ENCODE measurements around the gene SLC25A45. TPM values are rescaled to one million over a fixed set of nuclear protein-coding genes. Genes with fewer than 3 reads are reported as not detected.
A peak's percentile ranks its signal among the peaks of the same experiment; 100 is the strongest.

The SLC25A45 gene
- total RNA-seq, 1 donor = 4.3 TPM

DNA sequence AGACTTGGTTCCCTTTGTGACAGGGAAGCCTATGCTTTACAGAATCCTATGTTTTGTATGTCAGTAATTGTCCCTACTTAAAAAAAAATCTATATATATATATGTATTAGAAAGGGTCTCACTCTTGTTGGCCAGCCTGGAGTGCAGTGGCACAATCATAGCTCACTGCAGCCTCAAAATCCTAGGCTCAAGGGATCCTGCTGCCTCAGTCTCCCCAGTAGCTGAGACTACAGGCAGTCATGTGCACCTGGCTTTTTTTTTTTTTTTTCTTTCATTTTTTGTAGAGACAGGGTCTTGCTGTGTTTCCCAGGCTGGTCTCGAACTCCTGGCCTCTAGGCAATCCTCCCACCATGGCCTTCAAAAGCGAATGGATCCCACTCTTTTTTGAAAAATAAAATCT, 38.1 kb upstream of the SLC25A45 start:
- TF ChIP-seq CTCF (IDR thresholded peaks at IDR 0.05; ENCODE audit: extremely low read depth, low read depth, low read length) = no peak
- Histone ChIP-seq H3K79me2 (ENCODE audit: insufficient read depth, low read length) (peaks cover 84% of the 10 kb centered on the region), H3K4me3 (ENCODE audit: insufficient read depth, low read length) (peak overlapping the region; percentile 14), H4K20me1 (ENCODE audit: insufficient read depth, low read length) (peaks cover 30% of the 10 kb centered on the region), H3K27ac (ENCODE audit: low read depth, low read length) (peak overlapping the region; percentile 100), H2AFZ (ENCODE audit: low read length) (no peak overlapping the region), H3K4me1 (ENCODE audit: insufficient read depth, low read length) (peaks cover 59% of the 10 kb centered on the region), H3K27me3 (ENCODE audit: insufficient read depth, low read length) (no peaks in the 10 kb centered on the region), H3K4me2 (ENCODE audit: insufficient read depth, low read length) (peak overlapping the region; percentile 84), H3K9me3 (ENCODE audit: low read depth, low read length) (no peaks in the 10 kb centered on the region), H3K36me3 (ENCODE audit: insufficient read depth, low read length) (peaks cover 23% of the 10 kb centered on the region)
- no peak for DNase-seq (ENCODE audit: insufficient read length, low spot score, missing footprints)

DNA sequence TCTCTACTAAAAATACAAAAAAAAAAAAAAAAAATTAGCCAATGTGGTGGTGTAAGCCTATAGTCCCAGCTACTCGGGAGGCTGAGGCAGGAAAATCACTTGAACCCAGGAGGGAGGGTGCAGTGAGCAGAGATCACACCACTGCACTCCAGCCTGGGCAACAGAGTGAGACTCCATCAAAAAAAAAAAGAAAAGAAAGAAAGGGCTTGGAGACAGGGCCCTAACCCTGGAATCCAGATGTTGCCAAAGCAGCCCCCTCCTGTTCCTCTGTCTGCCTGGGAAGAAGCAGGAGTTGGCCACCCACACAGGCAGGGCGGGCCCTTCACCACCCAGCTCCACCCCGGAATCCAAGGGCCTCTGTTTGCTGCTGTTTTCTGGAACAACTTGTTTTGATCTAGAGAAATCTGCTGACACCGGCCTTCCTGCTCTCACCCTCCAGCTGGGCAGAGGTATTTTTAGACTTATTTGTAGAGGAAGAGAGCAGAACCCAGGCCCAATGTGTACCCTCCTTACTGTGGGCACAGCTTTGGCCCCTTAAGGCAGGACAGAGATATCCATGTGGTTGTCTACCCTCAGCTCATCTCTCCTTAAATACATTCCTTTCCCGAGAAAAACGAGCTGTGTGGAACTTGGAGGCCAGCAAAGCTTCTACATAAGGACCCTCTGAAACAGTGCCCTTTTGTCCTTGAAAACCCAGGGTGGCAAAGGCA, 37.5 kb upstream of the SLC25A45 start:
- DNase-seq (ENCODE audit: insufficient read length, low spot score, missing footprints) = peak; percentile 95
- Histone ChIP-seq H3K36me3 (ENCODE audit: insufficient read depth, low read length) (peaks cover 17% of the 10 kb centered on the region), H3K4me1 (ENCODE audit: insufficient read depth, low read length) (peaks cover 59% of the 10 kb centered on the region), H4K20me1 (ENCODE audit: insufficient read depth, low read length) (peaks cover 24% of the 10 kb centered on the region), H3K4me3 (ENCODE audit: insufficient read depth, low read length) (peak overlapping the region; percentile 14), H3K27me3 (ENCODE audit: insufficient read depth, low read length) (no peaks in the 10 kb centered on the region), H3K9me3 (ENCODE audit: low read depth, low read length) (no peaks in the 10 kb centered on the region), H2AFZ (ENCODE audit: low read length) (no peak overlapping the region), H3K27ac (ENCODE audit: low read depth, low read length) (peak overlapping the region; percentile 100), H3K79me2 (ENCODE audit: insufficient read depth, low read length) (peaks cover 80% of the 10 kb centered on the region), H3K4me2 (ENCODE audit: insufficient read depth, low read length) (peak overlapping the region; percentile 84)
- no peak for TF ChIP-seq CTCF (IDR thresholded peaks at IDR 0.05; ENCODE audit: extremely low read depth, low read depth, low read length)

GRCh38 chr11:65419460-65419771, 37.0 kb upstream of the SLC25A45 start:
- Histone ChIP-seq H3K27ac (ENCODE audit: low read depth, low read length) (peak overlapping the region; percentile 100), H3K9me3 (ENCODE audit: low read depth, low read length) (no peaks in the 10 kb centered on the region), H3K79me2 (ENCODE audit: insufficient read depth, low read length) (peaks cover 75% of the 10 kb centered on the region), H3K4me2 (ENCODE audit: insufficient read depth, low read length) (peak overlapping the region; percentile 84), H3K27me3 (ENCODE audit: insufficient read depth, low read length) (no peaks in the 10 kb centered on the region), H3K36me3 (ENCODE audit: insufficient read depth, low read length) (peaks cover 13% of the 10 kb centered on the region), H3K4me1 (ENCODE audit: insufficient read depth, low read length) (peaks cover 59% of the 10 kb centered on the region), H3K4me3 (ENCODE audit: insufficient read depth, low read length) (peak overlapping the region; percentile 57), H4K20me1 (ENCODE audit: insufficient read depth, low read length) (peaks cover 19% of the 10 kb centered on the region), H2AFZ (ENCODE audit: low read length) (no peak overlapping the region)
- TF ChIP-seq CTCF (IDR thresholded peaks at IDR 0.05; ENCODE audit: extremely low read depth, low read depth, low read length) = no peak
- no peak for DNase-seq (ENCODE audit: insufficient read length, low spot score, missing footprints)

DNA sequence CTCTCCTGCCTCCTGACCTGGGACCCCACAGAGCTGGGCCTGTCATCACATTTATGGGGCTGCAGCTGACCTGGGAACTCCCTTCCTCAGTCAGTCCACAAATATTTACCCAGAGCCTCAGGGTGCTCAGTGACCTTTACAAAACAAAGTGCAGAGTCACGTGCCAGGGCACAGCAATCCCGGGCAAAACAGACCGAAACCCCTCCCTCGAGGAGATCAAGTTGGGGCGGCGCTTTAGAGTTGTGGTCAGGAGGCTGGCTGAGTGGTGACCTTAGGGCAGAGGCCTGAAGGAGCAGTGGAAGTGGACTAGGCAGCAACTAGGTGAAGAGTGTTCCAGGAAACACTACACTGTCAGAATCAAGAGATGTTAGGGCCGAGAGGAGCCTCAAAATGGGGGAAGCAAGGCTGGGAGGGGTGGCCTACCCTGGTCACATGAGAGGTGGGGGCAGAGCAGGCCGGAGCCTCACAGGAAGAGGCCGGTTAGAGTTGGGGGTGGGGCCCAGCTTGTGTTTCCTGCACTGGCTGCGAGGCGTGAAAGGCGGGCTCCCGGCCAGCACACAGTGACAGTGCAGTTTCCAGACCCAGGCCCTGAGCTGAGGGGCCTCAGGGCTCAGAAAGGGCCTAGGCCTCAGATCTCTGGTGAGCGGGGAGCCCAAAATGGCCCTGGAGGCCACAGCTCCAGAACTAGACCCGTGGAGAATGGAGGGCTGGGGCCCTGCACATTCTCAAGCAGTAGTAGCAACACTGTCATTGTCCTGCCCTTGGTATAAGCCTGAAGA, 36.4 kb upstream of the SLC25A45 start:
- Histone ChIP-seq H3K36me3 (ENCODE audit: insufficient read depth, low read length) (peaks cover 7% of the 10 kb centered on the region), H4K20me1 (ENCODE audit: insufficient read depth, low read length) (peaks cover 13% of the 10 kb centered on the region), H2AFZ (ENCODE audit: low read length) (peak overlapping the region; percentile 7), H3K9me3 (ENCODE audit: low read depth, low read length) (no peaks in the 10 kb centered on the region), H3K27ac (ENCODE audit: low read depth, low read length) (peak overlapping the region; percentile 100), H3K4me1 (ENCODE audit: insufficient read depth, low read length) (peaks cover 59% of the 10 kb centered on the region), H3K4me3 (ENCODE audit: insufficient read depth, low read length) (peak overlapping the region; percentile 57), H3K79me2 (ENCODE audit: insufficient read depth, low read length) (peaks cover 69% of the 10 kb centered on the region), H3K4me2 (ENCODE audit: insufficient read depth, low read length) (peak overlapping the region; percentile 84), H3K27me3 (ENCODE audit: insufficient read depth, low read length) (no peaks in the 10 kb centered on the region)
- no peak for TF ChIP-seq CTCF (IDR thresholded peaks at IDR 0.05; ENCODE audit: extremely low read depth, low read depth, low read length)
- peak; percentile 95 for DNase-seq (ENCODE audit: insufficient read length, low spot score, missing footprints)

Data from osteoblast (primary cell).